Mammary epithelial cell (primary cell): Measurements from ENCODE around the gene CNOT2.

Experiments
- EZH2 ChIP-seq: IDR thresholded peaks from 2 replicates; pipeline ENCODE4 v1.6.1; 2012; ENCODE audit warnings: low read length, inconsistent platforms, borderline replicate concordance
- TF ChIP-seq, protein P1 (sequence below), 2 donors: IDR thresholded peaks in 1 of 2; conservative IDR thresholded peaks in 1 of 2; 2 replicates each; pipeline ENCODE4 v1.5.1; 2011 to 2012; ENCODE audit warnings: inconsistent platforms in 2 of 2, low read length in 2 of 2, mild to moderate bottlenecking in 2 of 2, control low read depth in 1 of 2, low read depth in 1 of 2; ENCODE audit not compliant: insufficient read depth in 1 of 2; ENCODE audit errors: extremely low read depth in 1 of 2

DNA sequence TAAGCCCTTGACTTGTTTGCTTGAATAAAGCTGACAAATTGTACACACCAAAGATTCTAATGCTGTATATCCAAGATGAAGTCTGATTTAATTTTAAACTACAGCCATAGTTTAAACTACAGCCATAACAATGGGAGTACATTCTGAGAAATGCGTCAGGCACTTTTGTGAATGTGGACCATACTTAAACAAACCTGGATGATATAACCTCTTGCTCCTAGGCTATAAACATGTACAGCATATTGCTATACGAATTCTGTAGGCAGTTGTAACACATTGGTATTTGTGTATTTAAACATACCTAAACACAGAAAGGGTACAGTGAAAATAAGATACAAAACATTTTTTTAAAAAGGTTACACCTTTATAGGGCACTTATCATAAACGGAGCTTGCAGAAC, 63.4 kb downstream of the CNOT2 start:
- TF ChIP-seq, protein P1, sequence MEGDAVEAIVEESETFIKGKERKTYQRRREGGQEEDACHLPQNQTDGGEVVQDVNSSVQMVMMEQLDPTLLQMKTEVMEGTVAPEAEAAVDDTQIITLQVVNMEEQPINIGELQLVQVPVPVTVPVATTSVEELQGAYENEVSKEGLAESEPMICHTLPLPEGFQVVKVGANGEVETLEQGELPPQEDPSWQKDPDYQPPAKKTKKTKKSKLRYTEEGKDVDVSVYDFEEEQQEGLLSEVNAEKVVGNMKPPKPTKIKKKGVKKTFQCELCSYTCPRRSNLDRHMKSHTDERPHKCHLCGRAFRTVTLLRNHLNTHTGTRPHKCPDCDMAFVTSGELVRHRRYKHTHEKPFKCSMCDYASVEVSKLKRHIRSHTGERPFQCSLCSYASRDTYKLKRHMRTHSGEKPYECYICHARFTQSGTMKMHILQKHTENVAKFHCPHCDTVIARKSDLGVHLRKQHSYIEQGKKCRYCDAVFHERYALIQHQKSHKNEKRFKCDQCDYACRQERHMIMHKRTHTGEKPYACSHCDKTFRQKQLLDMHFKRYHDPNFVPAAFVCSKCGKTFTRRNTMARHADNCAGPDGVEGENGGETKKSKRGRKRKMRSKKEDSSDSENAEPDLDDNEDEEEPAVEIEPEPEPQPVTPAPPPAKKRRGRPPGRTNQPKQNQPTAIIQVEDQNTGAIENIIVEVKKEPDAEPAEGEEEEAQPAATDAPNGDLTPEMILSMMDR (conservative IDR thresholded peaks at IDR 0.05 in 1 of 2, IDR thresholded peaks at IDR 0.05 in 1 of 2; ENCODE audit: extremely low read depth in 1 of 2, insufficient read depth in 1 of 2, low read depth in 1 of 2, low read length in 2 of 2): no peak
- TF ChIP-seq EZH2: no peak
